Liver (tissue), 9 donors: Measurements from ENCODE around the gene PRPS1L1. TPM values are rescaled to one million over a fixed set of nuclear protein-coding genes. Genes with fewer than 3 reads are reported as not detected.

Experiments
- DNase-seq: peaks from one replicate; pipeline ENCODE4 v3.0.0-alpha.2; 2017; ENCODE audit warnings: low spot score
- H3K27ac ChIP-seq, 2 donors: one replicate each; pipeline ENCODE4 v1.7.0; 2013; ENCODE audit warnings: inconsistent platforms in 2 of 2, low read length in 2 of 2, control low read depth in 1 of 2, low read depth in 1 of 2, mild to moderate bottlenecking in 1 of 2
- H3K27me3 ChIP-seq, 4 donors: one replicate each; pipeline versions ENCODE4 v1.6.1 to v1.7.0; 2013; ENCODE audit warnings: low read length in 3 of 4, inconsistent platforms in 1 of 4, mild to moderate bottlenecking in 1 of 4, moderate library complexity in 1 of 4; ENCODE audit not compliant: control insufficient read depth in 4 of 4, insufficient read depth in 4 of 4
- H3K36me3 ChIP-seq, 4 donors: one replicate each; pipeline versions ENCODE4 v1.6.1 to v1.7.0; 2013; ENCODE audit warnings: low read length in 3 of 4, mild to moderate bottlenecking in 3 of 4, low read depth in 1 of 4, moderate library complexity in 1 of 4; ENCODE audit not compliant: control insufficient read depth in 4 of 4, insufficient read depth in 3 of 4
- H3K4me1 ChIP-seq, 4 donors: one replicate each; pipeline versions ENCODE4 v1.6.1 to v1.7.0; 2013; ENCODE audit warnings: low read length in 3 of 4, mild to moderate bottlenecking in 3 of 4, moderate library complexity in 1 of 4; ENCODE audit not compliant: control insufficient read depth in 4 of 4, insufficient read depth in 4 of 4
- H3K4me3 ChIP-seq, 3 donors: one replicate each; pipeline versions ENCODE4 v1.6.1 to v1.7.0; 2013; ENCODE audit warnings: low read length in 3 of 3, control low read depth in 1 of 3, low read depth in 1 of 3, mild to moderate bottlenecking in 1 of 3
- H3K9ac ChIP-seq, 2 donors: one replicate each; pipeline ENCODE4 v1.7.0; 2013; ENCODE audit warnings: low read length in 2 of 2, mild to moderate bottlenecking in 2 of 2, moderate library complexity in 2 of 2, control low read depth in 1 of 2, low read depth in 1 of 2
- H3K9me3 ChIP-seq, 4 donors: one replicate each; pipeline versions ENCODE4 v1.6.1 to v1.7.0; 2013; ENCODE audit warnings: low read length in 3 of 4; ENCODE audit not compliant: control insufficient read depth in 4 of 4
- EGR1 ChIP-seq, 2 donors: IDR thresholded peaks; 2 replicates each; pipeline ENCODE4 v1.6.1; 2016 to 2018; ENCODE audit warnings: antibody characterized with exemption in 2 of 2, low read depth in 2 of 2
- FOXA1 ChIP-seq: IDR thresholded peaks from 2 replicates; pipeline ENCODE4 v1.6.1; 2016; ENCODE audit warnings: antibody characterized with exemption
- FOXA2 ChIP-seq: IDR thresholded peaks from 2 replicates; pipeline ENCODE4 v1.6.1; 2016; ENCODE audit warnings: antibody characterized with exemption
- GABPA ChIP-seq, 2 donors: IDR thresholded peaks in 1 of 2; conservative IDR thresholded peaks in 1 of 2; 2 replicates each; pipeline ENCODE4 v1.6.1; 2016; ENCODE audit warnings: antibody characterized with exemption in 2 of 2, mild to moderate bottlenecking in 1 of 2, moderate library complexity in 1 of 2
- HNF4A ChIP-seq, 2 donors: conservative IDR thresholded peaks; 2 replicates each; pipeline ENCODE4 v1.6.1; 2016; ENCODE audit warnings: antibody characterized with exemption in 2 of 2, mild to moderate bottlenecking in 2 of 2
- HNF4G ChIP-seq: IDR thresholded peaks from 2 replicates; pipeline ENCODE4 v1.6.1; 2016; ENCODE audit warnings: antibody characterized with exemption
- JUND ChIP-seq, 2 donors: IDR thresholded peaks; 2 replicates each; pipeline ENCODE4 v1.6.1; 2016; ENCODE audit warnings: antibody characterized with exemption in 2 of 2
- NR2F2 ChIP-seq: IDR thresholded peaks from 2 replicates; pipeline ENCODE4 v1.6.1; 2016; ENCODE audit warnings: antibody characterized with exemption
- RAD21 ChIP-seq, 2 donors: IDR thresholded peaks; 2 replicates each; pipeline ENCODE4 v1.6.1; 2016; ENCODE audit warnings: antibody characterized with exemption in 2 of 2, mild to moderate bottlenecking in 2 of 2
- SP1 ChIP-seq: IDR thresholded peaks from 2 replicates; pipeline ENCODE4 v1.6.1; 2018; ENCODE audit warnings: antibody characterized with exemption, mild to moderate bottlenecking
- TAF1 ChIP-seq: conservative IDR thresholded peaks from 2 replicates; pipeline ENCODE4 v1.6.1; 2016; ENCODE audit warnings: antibody characterized with exemption, mild to moderate bottlenecking
- YY1 ChIP-seq: IDR thresholded peaks from 2 replicates; pipeline ENCODE4 v1.6.1; 2016; ENCODE audit warnings: antibody characterized with exemption, mild to moderate bottlenecking
- WGBS: extraction: QIAGEN DNeasy Blood & Tissue Kit; methylation state at CpG from one replicate; pipeline ENCODE4 v1.1.7; 2013; 5-methylcytosine and 5-hydroxymethylcytosine counted together
- polyA plus RNA-seq, 2 donors: library from polyadenylated mRNA; stranded (reverse) in 1 of 2; unstranded in 1 of 2; fragments of 200-250 nt in 1 of 2; fragments of >200 nt in 1 of 2; fragmentation: Nextera tagmentation in 1 of 2; extraction: Ambion mirVana in 1 of 2; gene quantifications; one replicate each; pipeline versions ENCODE4 v1.2.1 to v1.2.3, GENCODE V29; 2013 to 2015
- total RNA-seq, 2 donors: library from RNA; depleted of rRNA; stranded (reverse); fragments of >200 nt; gene quantifications; one replicate each; pipeline ENCODE4 v1.2.3, GENCODE V29; 2014
- TF ChIP-seq, protein P1 (sequence below): IDR thresholded peaks from 2 replicates; pipeline ENCODE4 v1.6.1; 2016; ENCODE audit warnings: antibody characterized with exemption
- TF ChIP-seq, protein P2 (sequence below): IDR thresholded peaks from 2 replicates; pipeline ENCODE4 v1.6.1; 2016; ENCODE audit warnings: antibody characterized with exemption, mild to moderate bottlenecking
- TF ChIP-seq, protein P3 (sequence below): IDR thresholded peaks from 2 replicates; pipeline ENCODE4 v1.6.1; 2016; ENCODE audit warnings: antibody characterized with exemption
- TF ChIP-seq, protein P4 (sequence below): IDR thresholded peaks from 2 replicates; pipeline ENCODE4 v1.6.1; 2016; ENCODE audit warnings: antibody characterized with exemption
- TF ChIP-seq, protein P5 (sequence below): fragments of 150-350 bp; IDR thresholded peaks from 2 replicates; pipeline ENCODE4 v1.5.1; 2017; ENCODE audit warnings: improper control_type of control experiment, low read depth, low read length; ENCODE audit not compliant: missing input control
- donor health status: healthy.
- donor health status: healthy.
- donor health status: healthy.
- donor health status: healthy.
- donor health status: healthy.

PRPS1L1 gene
- total and polyA plus RNA-seq, 4 donors: not detected

DNA sequence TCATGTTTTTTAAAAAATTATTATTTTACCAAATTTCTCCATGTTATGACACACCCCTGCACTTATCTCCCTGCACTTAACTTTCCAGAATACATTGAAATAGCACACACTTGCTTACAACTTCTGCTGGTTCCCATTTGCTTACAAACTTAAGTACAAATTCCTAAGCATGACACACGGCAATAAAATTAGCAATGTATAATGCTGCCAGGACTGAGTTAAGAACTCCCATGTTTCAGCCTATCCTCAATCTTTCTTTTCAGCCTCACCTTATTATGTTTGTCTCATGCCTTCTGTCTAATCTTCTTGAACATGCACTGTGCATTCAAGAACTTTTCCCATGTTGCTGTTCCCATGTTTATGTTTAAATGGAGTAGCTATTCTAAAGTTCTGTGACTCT lies 40.8 kb downstream of the PRPS1L1 start:
- Histone ChIP-seq H3K4me1 (no peaks in the 10 kb centered on the region), H3K27ac (no peak overlapping the region), H3K36me3 (no peaks in the 10 kb centered on the region), H3K9me3 (no peaks in the 10 kb centered on the region), H3K9ac (no peak overlapping the region), H3K27me3 (no peaks in the 10 kb centered on the region), H3K4me3 (no peak overlapping the region)
- TF ChIP-seq FOXA2 (no peak), SP1 (no peak), NR2F2 (no peak)
- DNase-seq: no peak
- 72% methylated on average over 1 of the region's 1 CpG for WGBS

DNA sequence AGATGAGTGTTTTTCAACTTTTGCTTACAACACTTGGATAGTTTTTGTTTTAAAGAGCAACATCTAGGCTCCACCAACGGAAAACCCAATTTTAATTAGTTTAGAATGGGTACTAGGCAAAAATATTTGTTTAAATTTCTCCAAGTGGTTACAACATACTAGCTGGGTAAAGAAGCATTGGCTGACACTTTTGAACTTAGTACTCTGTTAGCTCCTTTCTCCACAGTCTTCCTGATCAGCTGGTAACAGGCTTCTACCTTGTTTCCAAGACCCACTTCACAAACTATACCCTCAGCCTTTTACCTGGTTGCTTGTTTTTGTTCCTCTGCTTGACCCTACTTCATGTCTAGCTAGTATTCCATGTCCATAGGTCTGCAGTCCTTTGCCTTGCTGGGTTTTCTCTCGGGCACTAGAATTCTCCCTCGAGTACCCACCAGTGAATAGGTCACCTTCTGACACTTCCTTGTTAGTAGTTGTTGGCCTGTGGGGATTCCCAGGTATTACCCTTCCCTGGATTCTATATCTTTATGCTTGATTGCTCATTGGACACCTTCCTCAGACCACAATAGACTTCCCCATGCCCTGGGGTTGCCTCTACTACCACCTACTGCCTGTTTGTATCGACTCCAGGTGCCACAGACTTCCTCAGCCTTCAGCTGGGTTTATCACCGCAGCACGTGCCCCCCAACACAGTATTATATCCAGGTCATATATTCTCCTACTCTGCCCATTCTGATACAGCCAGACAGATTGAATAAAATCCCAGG lies 42.0 kb downstream of the PRPS1L1 start:
- 79% methylated on average over 6 of the region's 6 CpGs for WGBS
- H3K27me3 ChIP-seq: no peaks in the 10 kb centered on the region
- no peaks in the 10 kb centered on the region for H3K4me1 ChIP-seq
- H3K4me3 ChIP-seq: no peak overlapping the region
- no peaks in the 10 kb centered on the region for H3K36me3 ChIP-seq
- no peak overlapping the region for H3K9ac ChIP-seq
- no peaks in the 10 kb centered on the region for H3K9me3 ChIP-seq
- no peak overlapping the region for H3K27ac ChIP-seq
- no peak for DNase-seq
- TF ChIP-seq, protein P1, sequence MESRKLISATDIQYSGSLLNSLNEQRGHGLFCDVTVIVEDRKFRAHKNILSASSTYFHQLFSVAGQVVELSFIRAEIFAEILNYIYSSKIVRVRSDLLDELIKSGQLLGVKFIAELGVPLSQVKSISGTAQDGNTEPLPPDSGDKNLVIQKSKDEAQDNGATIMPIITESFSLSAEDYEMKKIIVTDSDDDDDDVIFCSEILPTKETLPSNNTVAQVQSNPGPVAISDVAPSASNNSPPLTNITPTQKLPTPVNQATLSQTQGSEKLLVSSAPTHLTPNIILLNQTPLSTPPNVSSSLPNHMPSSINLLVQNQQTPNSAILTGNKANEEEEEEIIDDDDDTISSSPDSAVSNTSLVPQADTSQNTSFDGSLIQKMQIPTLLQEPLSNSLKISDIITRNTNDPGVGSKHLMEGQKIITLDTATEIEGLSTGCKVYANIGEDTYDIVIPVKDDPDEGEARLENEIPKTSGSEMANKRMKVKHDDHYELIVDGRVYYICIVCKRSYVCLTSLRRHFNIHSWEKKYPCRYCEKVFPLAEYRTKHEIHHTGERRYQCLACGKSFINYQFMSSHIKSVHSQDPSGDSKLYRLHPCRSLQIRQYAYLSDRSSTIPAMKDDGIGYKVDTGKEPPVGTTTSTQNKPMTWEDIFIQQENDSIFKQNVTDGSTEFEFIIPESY: no peak
- TF ChIP-seq, protein P2, sequence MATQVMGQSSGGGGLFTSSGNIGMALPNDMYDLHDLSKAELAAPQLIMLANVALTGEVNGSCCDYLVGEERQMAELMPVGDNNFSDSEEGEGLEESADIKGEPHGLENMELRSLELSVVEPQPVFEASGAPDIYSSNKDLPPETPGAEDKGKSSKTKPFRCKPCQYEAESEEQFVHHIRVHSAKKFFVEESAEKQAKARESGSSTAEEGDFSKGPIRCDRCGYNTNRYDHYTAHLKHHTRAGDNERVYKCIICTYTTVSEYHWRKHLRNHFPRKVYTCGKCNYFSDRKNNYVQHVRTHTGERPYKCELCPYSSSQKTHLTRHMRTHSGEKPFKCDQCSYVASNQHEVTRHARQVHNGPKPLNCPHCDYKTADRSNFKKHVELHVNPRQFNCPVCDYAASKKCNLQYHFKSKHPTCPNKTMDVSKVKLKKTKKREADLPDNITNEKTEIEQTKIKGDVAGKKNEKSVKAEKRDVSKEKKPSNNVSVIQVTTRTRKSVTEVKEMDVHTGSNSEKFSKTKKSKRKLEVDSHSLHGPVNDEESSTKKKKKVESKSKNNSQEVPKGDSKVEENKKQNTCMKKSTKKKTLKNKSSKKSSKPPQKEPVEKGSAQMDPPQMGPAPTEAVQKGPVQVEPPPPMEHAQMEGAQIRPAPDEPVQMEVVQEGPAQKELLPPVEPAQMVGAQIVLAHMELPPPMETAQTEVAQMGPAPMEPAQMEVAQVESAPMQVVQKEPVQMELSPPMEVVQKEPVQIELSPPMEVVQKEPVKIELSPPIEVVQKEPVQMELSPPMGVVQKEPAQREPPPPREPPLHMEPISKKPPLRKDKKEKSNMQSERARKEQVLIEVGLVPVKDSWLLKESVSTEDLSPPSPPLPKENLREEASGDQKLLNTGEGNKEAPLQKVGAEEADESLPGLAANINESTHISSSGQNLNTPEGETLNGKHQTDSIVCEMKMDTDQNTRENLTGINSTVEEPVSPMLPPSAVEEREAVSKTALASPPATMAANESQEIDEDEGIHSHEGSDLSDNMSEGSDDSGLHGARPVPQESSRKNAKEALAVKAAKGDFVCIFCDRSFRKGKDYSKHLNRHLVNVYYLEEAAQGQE: no peak
- TF ChIP-seq FOXA1 (no peak), HNF4A (conservative IDR thresholded peaks at IDR 0.05) (no peak), JUND (IDR thresholded peaks at IDR 0.05) (no peak), NR2F2 (no peak), TAF1 (no peak), GABPA (IDR thresholded peaks at IDR 0.05 in 1 of 2, conservative IDR thresholded peaks at IDR 0.05 in 1 of 2) (no peak), YY1 (no peak), RAD21 (IDR thresholded peaks at IDR 0.05) (no peak), EGR1 (IDR thresholded peaks at IDR 0.05; ENCODE audit: low read depth in 2 of 2) (no peak), FOXA2 (no peak), HNF4G (no peak), SP1 (no peak)
- TF ChIP-seq, protein P3, sequence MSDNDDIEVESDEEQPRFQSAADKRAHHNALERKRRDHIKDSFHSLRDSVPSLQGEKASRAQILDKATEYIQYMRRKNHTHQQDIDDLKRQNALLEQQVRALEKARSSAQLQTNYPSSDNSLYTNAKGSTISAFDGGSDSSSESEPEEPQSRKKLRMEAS: no peak
- TF ChIP-seq, protein P4, sequence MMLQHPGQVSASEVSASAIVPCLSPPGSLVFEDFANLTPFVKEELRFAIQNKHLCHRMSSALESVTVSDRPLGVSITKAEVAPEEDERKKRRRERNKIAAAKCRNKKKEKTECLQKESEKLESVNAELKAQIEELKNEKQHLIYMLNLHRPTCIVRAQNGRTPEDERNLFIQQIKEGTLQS: no peak
- TF ChIP-seq, protein P5, sequence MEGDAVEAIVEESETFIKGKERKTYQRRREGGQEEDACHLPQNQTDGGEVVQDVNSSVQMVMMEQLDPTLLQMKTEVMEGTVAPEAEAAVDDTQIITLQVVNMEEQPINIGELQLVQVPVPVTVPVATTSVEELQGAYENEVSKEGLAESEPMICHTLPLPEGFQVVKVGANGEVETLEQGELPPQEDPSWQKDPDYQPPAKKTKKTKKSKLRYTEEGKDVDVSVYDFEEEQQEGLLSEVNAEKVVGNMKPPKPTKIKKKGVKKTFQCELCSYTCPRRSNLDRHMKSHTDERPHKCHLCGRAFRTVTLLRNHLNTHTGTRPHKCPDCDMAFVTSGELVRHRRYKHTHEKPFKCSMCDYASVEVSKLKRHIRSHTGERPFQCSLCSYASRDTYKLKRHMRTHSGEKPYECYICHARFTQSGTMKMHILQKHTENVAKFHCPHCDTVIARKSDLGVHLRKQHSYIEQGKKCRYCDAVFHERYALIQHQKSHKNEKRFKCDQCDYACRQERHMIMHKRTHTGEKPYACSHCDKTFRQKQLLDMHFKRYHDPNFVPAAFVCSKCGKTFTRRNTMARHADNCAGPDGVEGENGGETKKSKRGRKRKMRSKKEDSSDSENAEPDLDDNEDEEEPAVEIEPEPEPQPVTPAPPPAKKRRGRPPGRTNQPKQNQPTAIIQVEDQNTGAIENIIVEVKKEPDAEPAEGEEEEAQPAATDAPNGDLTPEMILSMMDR: no peak
